Hematopoietic multipotent progenitor cell treated with erythropoietin and hydrocortisone succinate and interleukin-3 and kit ligand, for 15 days (in vitro differentiated cells): ENCODE data around the gene HIVEP3.

Source experiments
- DNase-seq: peaks from one replicate; pipeline ENCODE4 v3.0.0-alpha.2; 2015; ENCODE audit warnings: low spot score

The HIVEP3 gene

GRCh38 chr1:41872074-41872473, 46.6 kb downstream of the HIVEP3 start:
- no peak for DNase-seq

GRCh38 chr1:41870076-41870562, 48.6 kb downstream of the HIVEP3 start:
- DNase-seq = no peak

- DNase-seq = no peak
Observed at GRCh38 chr1:41868241-41868998, 50.3 kb downstream of the HIVEP3 start.

- no peak for DNase-seq
Observed at GRCh38 chr1:41866285-41866684, 52.4 kb downstream of the HIVEP3 start.

GRCh38 chr1:41864471-41865040, 54.2 kb downstream of the HIVEP3 start:
- no peak for DNase-seq

GRCh38 chr1:41863718-41864117, 55.0 kb downstream of the HIVEP3 start:
- no peak for DNase-seq

- DNase-seq = no peak
Observed at GRCh38 chr1:41862384-41863221, 56.1 kb downstream of the HIVEP3 start.

GRCh38 chr1:41861535-41862383, 57.0 kb downstream of the HIVEP3 start:
- no peak for DNase-seq

GRCh38 chr1:41860771-41861170, 58.0 kb downstream of the HIVEP3 start:
- DNase-seq = no peak

- no peak for DNase-seq
Observed at GRCh38 chr1:41860214-41860613, 58.5 kb downstream of the HIVEP3 start.

- no peak for DNase-seq
Observed at GRCh38 chr1:41859686-41860085, 59.0 kb downstream of the HIVEP3 start.

- no peak for DNase-seq
Observed at GRCh38 chr1:41856944-41857285, 61.8 kb downstream of the HIVEP3 start.

GRCh38 chr1:41856151-41856943, 62.4 kb downstream of the HIVEP3 start:
- no peak for DNase-seq

- DNase-seq = no peak
Observed at GRCh38 chr1:41855713-41856112, 63.0 kb downstream of the HIVEP3 start.

- DNase-seq = no peak
Observed at GRCh38 chr1:41853907-41854306, 64.8 kb downstream of the HIVEP3 start.

GRCh38 chr1:41852091-41852490, 66.6 kb downstream of the HIVEP3 start:
- no peak for DNase-seq

GRCh38 chr1:41851589-41851988, 67.1 kb downstream of the HIVEP3 start:
- DNase-seq = no peak

- no peak for DNase-seq
Observed at GRCh38 chr1:41850029-41850428, 68.7 kb downstream of the HIVEP3 start.

- DNase-seq = no peak
Observed at GRCh38 chr1:41849211-41849759, 69.4 kb downstream of the HIVEP3 start.

- DNase-seq = no peak
Observed at GRCh38 chr1:41848216-41848952, 70.3 kb downstream of the HIVEP3 start.
